Hepatic stellate cell (primary cell): Measurements from ENCODE around the gene LRPAP1.

ENCODE experiments used
- DNase-seq: peaks from one replicate; pipeline ENCODE4 v3.0.0; 2011; ENCODE audit warnings: low spot score

Gene LRPAP1

GRCh38 chr4:3472411-3473141, 59.6 kb downstream of the LRPAP1 start:
- no peak for DNase-seq

GRCh38 chr4:3471886-3472285, 60.3 kb downstream of the LRPAP1 start:
- no peak for DNase-seq

DNA sequence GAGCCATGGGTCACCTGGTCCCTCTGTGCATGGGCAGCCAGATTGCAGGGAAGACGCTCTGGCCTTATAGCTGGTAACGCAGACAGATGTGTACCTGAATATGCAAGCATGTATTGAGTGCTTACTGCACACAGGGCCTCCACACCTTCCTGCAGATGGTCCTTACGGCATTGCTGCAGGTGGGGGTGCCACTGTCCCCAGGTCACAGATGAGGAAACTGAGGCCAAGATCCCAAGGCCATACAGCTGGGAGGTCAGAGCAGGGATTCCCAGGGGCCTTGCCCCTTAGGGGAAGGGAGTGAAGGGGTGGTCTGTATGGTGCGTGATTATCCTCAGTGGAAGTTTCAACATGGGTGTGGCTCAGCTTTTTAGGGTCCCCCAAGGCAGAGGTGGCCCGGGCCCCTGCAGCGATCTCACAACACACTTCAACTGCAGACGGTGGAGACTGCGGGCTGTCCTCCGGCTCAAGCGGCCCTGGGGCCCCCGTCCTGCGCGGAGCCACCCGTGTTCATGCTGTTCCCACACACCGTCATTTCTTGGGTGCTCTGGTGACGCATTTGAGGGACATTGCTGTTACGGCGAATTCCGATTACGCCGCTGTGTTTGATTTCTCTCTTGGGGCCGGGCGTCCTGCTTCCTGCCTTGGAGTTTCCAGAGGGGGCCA, 61.0 kb downstream of the LRPAP1 start:
- no peak for DNase-seq

- no peak for DNase-seq
Measured at GRCh38 chr4:3470244-3471097, 61.8 kb downstream of the LRPAP1 start.

GRCh38 chr4:3469386-3470243, 62.6 kb downstream of the LRPAP1 start:
- no peak for DNase-seq

- DNase-seq = no peak
Measured at GRCh38 chr4:3468804-3469203, 63.4 kb downstream of the LRPAP1 start.

GRCh38 chr4:3468154-3468553, 64.1 kb downstream of the LRPAP1 start:
- DNase-seq = no peak

DNA sequence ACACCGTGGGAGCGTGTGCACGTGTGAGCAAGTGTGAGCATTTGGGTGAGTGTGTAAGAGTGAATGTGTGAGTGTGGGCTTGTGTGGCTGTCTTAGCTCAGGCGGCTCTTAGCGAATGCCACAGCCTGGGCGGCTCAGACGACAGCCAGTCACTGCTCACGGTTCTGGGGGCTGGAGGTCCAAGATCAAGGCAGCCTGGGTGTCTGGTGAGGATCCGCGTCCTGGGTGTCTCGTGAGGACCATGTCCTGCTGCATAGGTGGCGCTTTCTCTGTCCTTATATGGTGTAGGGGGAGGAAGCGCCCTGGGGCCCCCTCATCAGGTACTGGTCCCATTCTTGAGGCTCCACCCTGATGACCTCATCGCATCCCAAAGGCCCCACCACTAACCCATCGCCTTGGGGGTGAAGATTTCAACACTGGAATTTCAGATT, 64.6 kb downstream of the LRPAP1 start:
- no peak for DNase-seq

DNA sequence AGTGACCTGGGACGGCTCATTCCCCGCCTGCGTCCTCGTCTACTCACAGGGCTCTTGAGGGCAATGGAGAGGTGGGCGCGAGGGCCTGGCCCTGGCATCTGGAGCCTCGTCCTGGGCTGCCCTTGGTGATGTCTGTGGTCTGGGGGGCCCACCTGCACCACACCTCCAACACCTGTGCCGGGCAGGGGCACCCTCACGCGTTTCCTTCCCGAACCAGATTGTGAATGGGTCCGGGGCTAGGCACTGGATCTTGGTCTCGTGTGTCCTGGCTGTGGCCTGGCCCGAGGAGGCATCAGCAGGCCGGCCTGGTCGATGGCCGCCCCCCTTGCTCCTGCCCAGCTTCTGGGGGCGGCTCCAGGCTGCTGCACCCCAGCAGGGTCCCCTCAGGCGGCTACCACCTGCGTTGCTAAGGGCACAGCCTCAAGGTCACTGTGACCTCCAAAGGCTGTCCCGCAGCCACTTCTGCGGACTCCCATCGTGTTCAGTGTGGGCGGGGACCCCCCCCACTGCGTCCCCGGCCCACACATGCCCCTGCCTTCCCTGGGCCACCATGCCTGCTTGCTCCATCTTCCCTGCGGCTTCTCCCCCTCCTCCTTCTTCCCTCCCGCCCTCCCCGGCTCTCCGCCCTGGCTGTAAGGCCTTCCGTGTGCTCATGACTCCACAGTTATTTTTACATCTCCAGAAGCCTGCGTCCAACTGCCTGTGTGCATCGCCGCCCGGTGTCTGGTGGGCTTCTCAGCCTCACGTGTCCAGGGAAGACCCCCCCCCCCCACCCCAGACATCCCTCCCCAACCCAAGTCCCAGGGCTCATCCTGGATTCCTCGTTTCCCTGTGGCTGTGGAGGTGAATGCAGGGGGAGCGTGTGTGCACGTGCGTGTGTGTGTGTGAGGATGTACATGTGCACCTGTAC, 65.3 kb downstream of the LRPAP1 start:
- no peak for DNase-seq

DNA sequence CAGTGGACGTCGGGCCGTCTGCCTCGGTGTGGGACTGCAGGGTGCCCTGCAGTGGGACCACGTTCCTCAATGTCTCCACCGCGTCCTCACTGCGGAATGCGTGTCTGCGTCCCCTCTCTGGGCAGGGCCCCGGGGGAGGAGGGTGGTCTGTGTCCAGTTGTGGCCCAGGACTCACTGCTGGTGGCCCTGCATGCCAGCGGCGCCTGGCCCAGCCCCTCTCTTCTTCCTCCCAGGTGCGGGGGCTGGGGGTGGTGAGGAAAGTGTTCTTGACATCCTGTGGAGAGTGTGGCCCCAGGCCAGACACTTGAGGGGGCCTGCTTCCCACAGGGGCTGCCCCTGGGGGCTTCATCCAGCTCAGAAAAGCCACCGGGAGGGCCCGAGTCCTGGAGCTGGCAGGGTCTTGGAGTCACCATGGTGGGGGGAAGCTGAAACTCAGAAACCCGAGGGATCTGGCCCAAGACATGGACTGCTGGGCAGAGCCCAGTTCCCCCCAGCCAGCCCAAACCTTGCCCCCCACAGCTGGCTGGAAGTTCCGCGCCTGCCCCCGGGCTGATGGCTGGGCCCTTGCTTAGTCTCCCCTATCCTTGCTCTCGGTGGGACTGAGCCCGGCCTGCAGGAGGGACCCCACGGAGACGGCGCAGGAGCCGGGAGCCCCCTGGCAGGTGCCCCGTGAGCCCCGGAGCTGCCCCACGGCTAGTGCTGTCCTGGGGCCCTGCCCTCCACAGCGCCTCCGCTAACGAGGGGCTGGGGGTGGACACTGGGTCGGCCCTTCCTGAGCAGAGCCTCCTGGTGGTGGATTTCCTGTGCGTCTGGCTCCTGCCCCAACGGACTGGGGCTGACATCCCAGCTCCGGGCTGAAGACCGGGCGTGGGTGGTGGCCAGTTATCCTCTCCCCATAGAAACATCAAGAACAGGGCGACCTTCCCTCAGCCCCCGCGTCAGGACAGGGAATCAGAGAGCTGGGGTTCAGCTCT, 66.2 kb downstream of the LRPAP1 start:
- no peak for DNase-seq

GRCh38 chr4:3464911-3465697, 67.1 kb downstream of the LRPAP1 start:
- no peak for DNase-seq

DNA sequence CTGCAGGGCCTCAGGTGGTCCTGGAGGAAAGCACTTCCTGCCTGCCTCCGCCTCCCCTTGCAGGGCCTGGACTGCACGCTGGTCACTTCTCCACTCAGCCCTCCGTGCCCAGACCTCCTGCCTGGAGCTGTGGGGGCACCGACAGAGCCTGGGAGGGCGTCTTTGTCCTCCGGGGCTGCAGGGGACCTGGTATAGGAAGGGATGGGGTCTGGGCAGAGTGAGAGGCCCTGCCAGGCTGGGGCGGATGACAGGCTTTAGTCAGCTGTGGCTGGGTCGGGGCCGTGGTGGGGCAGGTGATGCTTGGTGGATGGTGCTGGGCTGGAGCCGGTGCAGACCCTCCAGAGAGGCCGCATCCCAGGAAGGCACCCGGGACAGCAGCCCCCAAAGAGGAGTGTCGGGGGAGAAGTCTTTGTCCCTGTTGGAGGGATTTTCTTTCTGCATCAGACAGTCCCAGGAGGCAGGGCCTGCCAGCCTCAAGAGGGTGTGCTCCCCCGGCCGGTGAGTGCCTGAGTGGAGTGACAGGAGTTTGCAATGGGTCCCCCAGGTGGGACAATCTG, 67.8 kb downstream of the LRPAP1 start:
- no peak for DNase-seq

DNA sequence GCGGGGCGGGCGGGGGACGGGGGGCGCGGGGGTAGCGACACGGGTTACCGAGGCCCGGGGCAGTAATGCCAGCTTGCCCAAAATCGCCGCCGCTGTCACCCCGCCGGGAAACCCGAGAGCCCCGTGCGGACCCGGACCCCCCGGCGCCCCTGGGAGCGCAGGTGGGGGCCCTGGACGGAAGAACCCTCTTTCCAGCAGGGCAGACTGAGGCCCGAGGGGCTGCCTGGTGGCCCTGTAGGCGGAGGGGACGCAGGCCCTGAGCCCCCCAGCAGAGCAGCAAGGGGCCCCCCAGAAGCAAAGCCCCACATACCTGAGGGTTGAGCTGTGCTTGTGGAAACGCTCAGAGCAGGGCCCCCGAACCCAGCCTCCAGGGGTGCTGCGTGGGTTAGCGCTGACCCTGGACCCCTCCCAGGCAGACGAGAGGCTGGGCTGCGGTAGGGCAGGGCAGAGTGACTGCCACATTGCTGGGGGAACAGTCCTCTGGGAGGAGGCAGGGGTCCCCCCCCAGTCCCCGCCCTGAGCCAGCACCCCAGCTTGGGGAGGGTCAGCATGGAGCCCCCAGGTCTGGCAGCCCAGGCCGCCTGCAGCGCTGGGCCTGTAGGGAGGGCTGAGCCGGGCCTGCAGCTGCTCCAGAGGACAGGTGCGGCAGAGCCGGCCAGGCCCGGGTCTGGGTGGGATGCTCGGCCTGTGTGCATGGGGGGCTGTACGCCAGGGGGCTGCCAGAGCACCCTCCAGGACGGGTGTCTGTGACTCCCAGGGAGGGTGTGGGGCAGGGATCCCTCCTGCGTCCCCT, 68.5 kb downstream of the LRPAP1 start:
- DNase-seq = no peak

- DNase-seq = no peak
Measured at GRCh38 chr4:3462790-3463415, 69.3 kb downstream of the LRPAP1 start, which contains the start of gene DOK7. Gene DOK7 (plus strand): TSS chr4:3463306. CDS start chr4:3463376, 70 bp downstream.

DNA sequence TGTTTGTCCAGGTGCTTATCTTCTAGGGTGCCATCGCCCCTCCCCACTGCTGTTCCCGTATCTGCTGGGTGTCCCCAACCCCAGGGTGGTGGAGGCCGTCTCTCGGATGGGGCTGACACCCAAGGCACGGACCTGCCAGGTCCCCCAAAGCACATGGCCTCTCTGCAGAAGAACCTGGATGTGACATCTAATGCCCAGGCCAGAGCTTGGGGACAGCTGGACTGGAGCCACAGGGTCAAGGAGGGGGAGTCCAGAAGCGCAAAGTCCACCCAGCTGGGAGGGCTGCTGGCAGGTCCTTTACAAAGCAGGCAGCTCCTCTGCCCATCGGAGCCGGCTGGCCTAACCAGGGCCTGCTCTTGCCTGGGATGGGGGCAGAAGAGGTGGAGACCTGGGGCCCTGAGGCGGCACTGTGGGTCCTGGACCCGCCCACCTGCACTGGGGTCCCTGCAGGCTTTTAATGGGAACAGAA, 69.9 kb downstream of the LRPAP1 start:
- no peak for DNase-seq

DNA sequence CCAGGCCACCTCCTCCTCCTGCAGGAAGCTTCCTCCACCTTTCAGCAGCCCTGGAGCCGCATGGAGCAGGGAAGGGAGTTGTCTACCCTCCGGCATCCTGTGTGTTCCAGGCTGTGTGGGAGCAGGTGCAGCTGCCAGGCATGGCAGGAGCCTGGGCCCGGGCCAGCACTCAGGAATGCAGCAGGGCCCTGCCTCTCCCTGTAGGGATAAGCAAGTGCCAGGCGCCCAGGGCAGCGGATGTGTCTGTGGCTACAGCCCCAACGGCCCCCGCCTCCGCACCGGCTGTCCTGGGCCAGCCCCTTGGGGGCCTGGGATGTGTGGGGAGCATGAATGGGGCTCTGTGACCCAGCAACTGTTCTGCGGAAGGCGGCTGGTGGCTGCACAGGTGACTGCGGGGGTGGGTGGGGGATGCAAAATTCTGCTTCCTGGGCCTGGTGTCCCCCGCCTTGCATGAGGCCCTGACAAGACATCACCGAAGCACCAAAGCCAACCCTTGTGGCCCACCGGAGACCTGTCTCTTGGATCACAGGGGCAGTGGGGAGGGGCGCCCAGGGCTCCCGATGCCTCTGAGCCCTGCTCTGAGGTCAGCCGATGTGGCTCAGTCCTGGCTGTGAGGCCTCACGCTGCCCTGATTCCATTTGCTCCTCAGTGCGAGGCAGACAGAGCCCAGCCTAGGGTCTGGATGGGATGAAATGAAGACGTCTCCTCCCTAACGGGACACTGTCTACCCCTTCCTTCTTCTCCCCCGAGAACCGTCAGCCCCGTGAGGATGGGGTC, 70.5 kb downstream of the LRPAP1 start:
- DNase-seq = no peak
